Skin of body (tissue), 2 donors: ENCODE results near the gene VPS33A. TPM values are rescaled to one million over a fixed set of nuclear protein-coding genes. Genes with fewer than 3 reads are reported as not detected.
"Not testable (repeated sequence)": the region's sequence is repeated elsewhere in the genome, so short reads cannot be mapped to it uniquely, and the experiment has no call there.

Experiments
- DNase-seq: peaks from one replicate; lab custom pipeline; 2025; lab: John Stamatoyannopoulos, UW
- total RNA-seq: library from RNA; depleted of rRNA; stranded (reverse); fragments of >200 nt; gene quantifications from one replicate; pipeline ENCODE4 v1.2.3, GENCODE V29; 2014

The VPS33A gene
- total RNA-seq, 1 donor from 2014 or later = 12.0 TPM

DNA sequence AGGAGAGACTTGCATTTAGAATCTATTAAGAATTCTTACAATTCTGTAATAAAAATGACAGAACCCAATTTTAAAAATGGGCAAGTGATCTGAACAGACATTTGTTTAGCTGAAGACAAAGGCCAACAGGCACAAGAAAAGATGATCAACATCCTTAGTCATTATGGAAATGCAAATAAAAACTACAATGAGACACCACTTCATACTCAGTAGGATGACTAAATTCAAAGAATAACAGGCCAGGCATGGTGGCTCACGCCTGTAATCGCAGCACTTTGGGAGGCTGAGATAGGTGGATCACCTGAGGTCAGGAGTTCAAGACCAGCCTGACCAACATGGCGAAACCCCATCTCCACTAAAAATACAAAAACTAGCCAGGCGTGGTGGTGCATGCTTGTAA is 7.8 kb downstream of the VPS33A start:
- not testable (repeated sequence) for DNase-seq

DNA sequence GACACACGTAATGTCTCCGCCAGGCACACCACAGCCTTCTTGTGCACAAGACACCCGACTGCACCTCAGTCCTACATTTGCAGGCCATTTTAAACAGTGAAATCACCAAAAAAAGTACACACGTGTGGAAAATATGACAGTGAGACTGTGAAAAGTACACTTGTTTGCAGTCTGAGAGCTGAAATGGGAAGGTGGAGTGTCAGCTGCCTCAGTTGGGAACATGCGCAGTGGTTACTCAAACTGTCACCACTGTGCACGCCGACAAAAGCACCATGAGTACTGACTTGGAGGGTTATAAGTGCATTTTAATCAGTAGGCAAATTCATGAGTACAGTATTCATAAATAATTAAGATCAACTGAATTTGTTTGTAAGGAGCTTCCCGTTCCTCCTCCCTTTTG is 15.8 kb downstream of the VPS33A start:
- no peak for DNase-seq

DNA sequence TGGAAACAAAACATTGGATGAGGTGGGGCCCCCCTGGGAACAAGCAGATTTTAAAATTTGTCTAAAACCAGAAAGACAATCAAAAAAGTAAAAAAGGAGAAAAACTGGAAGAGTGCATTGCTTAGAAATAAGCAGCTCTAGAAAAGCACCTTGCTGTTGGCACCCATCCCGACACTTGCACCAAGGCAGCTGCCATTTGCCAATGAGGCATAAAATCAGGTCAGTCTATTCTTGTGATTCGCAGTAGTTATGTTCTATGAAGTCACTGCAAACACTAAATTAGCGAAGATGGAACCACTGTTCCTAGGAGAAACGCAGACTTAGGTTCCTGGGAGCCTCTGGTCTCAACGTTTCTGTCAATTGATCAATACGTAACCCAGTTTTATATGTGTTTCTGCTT is 16.2 kb downstream of the VPS33A start:
- no peak for DNase-seq

DNA sequence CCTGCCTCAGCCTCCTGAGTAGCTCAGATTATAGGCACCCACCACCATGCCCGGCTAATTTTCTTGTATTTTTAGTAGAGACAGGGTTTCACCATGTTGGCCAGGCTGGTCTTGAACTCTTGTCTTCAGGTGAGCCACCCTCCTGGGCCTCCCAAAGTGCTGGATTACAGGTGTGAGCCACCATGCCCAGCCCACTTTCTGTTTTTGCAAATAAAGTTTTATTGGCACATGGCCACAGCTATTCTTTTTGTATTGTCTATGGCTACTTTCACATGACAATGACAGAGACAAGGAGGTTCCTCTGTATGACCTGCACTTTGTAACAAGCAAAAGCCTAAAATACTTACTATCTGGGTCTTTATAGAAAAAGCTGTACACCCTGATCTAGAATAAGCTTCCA is 20.7 kb downstream of the VPS33A start:
- DNase-seq = no peak

DNA sequence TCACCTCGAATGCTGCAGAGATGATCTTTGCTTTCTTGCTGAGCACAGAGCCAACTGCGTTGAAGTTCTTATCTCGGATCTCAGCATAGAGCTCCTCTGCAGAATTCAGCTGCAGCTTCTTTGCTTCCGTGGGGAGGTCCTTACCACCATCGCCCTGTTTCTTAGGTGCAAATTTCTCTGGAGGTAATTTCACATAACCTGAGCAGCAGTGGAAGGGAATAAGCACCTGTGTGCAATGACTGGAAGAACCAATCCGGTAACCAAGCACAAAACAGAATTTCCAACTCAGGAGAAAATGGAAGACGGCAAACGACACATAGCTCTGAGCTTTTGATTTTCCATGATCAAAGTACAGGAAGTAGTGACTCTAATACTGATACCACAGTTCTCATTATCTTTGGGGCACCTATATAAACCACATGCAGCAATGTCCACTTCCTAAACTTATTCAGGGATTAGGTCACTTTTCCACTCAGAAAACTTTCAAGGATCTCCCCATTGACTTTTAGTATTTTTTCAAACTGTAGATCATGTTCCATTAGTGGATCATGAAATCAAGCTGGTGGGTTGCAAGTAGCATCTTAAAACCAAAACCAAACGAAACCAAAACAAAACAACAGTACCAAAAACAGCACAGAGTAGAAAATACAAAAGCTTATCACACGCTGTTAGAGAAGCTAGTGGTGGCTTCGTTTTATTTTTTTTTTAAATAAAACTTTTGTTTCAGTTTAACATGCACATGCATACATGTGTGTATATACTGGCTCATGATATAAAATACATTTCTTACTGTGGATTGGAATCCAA is 21.5 kb downstream of the VPS33A start:
- no peak for DNase-seq

DNA sequence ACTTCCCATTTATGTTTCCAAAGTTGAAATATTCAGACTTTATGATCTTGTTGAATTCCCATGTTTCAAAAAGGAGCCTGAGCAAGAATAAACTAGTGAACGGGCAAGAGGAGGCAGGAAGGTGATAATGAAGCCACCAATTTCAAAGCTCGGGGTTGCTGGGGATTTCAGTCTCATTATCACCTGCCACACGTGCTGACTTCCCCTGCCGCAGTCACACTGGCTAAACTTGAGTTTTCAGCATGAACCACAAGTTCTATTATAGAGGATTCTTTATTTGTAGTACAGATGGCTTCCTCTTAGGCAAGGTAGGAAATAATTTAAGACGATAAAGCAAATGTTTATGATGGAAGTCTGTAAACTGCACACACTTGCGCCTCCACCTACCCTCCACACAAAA is 22.3 kb downstream of the VPS33A start:
- no peak for DNase-seq

DNA sequence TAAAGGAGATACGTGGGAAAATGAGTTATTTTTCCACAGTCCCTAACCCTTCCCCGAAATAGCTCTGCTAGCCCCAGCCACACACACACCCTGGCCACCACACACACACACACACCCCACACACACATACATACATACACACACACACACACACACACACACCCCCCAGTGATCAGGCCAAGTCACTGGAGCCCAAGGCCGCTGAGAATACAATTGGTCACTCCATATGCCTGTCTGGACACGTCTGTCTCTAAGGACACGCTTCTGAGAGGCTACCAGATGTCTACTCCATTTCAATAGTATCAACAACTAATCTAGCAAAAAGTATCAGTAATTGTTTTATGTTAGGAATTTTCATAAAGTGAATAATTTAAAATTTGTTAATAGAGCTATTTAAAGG is 27.4 kb downstream of the VPS33A start:
- DNase-seq = no peak

DNA sequence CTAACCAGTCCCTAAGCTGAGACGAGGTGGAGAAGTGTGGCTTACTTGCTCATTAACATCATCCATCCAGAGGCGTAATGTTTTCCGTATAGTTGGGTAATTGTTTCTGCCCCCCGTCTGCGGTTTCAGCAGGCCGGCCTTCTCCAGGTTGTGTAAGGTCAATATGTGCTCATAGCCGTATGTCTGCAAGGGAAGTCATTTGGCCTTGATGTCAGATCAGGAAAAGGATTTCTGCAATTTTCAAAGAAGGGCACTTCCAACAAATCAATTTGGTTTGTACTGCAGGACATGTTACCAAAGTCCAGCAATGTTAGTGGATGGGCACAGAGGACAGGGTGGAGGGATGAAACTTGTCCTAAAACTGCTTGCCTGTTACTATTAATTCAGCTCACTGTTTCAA is 30.6 kb downstream of the VPS33A start:
- DNase-seq = no peak

DNA sequence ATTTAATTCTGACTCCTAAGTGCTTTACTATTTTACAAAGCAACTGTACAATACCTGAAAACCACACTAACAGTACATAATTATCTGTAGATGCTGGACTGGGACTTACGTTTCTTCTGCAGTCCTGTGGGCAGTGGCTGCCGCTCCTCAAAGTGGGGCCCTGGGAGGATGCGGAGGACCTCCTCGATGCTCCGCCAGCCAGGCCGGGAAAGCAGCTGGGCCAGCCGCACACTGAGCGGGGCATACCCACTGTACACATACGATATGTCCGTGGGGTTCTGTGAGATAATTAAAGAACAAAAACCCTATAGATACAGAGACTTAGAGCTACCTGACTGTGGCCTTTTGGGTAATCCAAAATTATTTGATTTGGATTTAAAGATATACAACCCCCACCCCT is 33.6 kb downstream of the VPS33A start:
- no peak for DNase-seq

DNA sequence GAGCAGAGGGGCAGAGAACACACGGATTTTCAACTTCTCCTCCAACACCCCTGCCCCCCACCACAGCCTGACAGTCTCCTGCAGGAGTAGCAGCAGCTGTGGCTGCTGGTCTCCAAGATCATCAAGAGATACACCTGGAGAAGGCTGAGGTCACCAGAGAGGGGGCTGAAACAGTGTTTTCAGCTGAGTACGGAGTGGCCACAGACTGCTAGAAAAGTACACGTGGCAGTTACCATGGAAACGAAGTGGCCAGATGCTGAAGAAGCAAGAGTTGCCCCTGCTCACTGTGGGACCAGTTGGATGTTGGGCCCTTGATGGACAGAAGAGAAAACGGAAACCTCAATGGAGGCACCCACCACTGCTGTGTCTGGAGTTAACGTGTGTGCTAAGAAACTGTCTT is 35.5 kb downstream of the VPS33A start:
- no peak for DNase-seq

DNA sequence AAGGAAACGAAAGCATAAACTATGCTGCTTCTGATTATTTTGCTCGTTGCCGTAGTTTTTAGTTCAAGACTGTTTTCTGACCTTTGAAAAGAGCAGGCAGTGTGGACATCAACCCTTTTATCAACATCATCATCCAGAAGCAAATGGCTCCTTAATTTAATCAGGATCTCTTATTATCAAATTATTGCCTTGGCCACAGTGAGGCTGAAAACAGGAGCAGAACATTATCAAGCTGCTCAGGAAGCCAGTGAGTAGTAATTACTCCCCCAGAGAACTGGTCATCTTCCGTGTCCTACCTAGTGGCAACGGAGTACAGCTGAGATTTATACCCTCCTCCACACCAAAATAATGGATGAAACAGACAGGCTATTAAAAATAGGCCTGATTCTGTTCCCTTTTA is 38.2 kb downstream of the VPS33A start:
- DNase-seq = no peak

DNA sequence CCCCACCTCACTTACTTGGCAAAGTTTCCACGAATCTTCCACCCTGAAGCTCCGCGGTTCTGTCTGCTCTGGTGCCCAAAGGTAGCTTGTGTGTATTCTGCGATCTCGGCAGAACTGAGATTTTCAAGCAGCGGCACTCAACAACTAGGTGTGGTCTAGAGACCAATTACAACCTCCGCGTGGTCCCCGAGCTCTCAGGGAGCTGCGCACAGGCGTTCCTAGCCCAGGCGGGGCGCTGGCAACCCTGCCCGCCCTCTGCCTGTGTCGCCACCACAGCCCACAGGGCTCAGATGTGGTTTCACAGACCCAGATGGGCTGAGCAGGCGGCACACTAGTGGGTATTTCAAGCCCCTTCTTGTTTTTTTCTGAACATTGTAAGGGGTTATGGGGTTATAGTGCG is 39.0 kb downstream of the VPS33A start:
- DNase-seq = no peak

DNA sequence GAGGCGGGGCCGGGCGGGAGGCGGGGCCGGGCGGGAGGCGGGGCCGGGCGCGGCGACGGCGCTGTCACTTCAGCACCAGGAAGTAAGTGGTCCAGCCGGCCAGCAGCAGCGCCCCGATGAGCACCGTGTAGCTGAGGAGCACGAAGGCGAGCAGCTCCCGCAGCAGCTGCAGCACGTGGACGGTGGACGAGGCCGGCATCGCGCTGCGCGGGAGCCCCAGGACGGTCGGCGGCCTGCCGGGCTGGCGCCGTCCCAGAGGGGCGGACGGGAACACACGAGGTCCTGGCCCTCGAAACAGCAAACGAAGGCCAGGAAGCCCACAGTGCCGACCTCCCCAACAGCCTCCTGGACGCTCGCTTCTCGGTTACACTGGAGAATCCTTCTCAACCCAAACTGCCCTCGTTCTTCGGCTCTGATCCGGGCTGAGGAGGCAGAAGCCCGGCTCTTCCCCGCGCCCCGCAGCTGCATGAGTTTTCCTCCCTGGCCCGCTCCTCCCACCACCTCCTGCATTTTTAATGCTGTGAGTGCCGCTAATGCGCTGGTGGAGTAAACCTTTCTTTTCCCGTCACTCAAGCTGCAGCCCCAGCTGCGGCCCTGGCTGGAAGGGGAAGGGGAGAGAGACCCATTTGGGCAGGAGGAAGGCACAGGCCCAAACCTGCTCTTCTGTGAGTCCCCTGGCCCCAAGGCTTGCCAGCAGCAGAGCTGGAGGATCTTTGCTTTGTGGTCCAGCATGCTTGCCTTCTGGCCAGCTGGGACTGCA is 39.7 kb downstream of the VPS33A start:
- DNase-seq = no peak

DNA sequence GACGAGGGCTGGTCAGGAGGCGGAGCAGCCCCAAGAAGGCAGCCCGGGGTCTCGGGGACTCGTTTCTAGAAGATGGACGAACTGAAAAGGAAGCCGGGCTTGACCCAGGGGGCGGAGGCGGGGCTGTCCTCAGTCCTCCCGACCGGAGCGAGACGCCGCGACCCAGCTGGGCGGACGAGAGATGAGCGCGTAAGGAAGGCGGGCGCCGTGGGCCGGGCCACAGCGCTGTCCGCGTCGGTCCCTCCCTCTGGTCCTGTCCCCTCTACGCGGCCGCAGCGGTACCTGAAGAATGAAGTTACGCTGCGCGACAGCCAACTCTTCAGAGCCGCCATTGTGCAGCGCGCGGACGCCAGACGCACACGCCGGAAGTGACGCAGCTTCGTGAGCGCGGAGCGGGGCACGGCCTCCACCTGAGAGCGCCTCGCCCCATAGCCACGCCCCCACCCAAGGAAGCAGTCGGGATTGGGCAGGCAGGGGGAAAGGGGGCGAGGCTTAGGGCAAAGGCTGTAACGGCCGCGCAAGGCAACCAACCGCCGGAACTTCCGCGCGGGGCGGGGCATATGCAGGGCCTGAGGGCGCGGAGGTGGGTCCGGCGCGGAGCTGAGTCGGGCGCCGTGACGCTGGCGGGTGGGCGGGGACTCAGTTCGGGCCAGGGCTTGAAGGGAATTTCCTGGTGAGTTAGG is 40.5 kb downstream of the VPS33A start, which contains the start of gene DIABLO:
TSS of gene DIABLO (minus strand) at position 370 of the 683 bp plus-strand sequence. CDS start at position 332, 38 bp downstream.
- DNase-seq = peak; percentile 99

DNA sequence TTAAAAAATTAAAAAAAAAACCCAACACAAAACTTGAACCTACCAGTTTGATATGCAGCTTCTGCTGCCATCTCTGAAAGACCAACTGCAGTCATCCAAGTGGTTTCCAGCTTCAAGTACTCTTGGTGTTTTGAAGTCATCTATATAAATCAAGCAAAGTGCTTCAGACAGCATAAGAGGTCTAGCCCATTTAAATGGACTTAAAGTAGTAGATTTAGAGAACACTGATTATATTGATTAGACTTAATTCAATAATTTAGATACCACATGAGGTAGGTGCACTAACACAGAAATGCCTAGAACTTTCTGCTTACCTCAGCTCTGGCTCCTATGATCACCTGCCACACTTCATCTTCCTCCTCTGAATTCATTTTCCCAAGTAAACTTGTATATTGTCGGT is 49.8 kb downstream of the VPS33A start:
- DNase-seq = no peak

DNA sequence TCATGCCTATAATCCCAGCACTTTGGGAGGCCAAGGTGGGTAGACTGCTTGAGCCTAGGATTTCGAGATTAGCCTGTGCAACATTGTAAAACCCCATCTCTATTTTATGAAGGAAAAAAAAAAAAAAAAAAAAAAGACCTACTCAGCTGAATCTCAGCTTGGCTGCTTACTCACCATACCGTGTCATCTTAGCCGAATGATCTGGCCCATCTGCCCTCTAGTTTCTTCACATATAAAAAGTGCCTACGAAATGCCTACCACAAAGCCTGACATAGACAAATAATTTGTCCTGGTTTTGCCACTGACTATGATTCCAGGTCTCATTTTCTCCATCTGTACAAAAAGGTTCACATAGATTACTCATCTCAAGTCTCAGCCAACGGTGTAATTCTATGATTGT is 50.5 kb downstream of the VPS33A start:
- no peak for DNase-seq

DNA sequence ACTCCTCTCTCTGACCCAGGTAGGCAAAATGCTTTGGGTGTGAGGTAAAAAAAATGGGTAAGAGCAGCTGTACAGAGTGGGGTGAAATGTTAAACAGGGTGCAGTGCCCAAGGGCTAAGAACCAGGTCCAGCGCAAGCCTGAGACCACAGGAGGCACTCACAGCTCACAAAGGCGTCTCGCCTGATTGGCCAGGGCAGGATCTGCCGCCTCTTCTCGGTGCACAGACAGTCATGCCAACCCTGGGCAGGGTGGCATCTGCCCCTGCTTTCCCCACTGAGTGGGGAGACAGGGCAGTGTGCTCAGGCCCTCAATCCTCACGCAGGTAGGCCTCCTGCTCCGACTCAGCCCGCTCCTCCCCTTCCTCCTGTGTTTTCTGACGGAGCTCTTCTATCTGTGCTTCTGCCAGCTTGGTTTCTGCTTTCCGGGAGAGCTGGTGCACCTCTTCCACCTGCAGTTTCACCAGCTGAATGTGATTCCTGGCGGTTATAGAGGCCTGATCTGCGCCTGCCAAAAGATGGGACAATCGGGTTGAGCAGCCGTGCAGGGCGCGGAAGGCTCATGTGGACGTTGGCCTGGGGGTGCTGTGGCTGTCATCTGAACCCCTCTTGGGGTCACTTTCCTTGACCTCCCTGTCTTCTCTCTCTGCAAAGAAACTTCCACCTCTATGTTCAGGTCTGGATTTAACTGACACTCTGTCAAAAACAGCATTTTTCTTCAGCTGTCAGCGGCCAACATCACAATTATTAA is 58.0 kb downstream of the VPS33A start:
- no peak for DNase-seq

DNA sequence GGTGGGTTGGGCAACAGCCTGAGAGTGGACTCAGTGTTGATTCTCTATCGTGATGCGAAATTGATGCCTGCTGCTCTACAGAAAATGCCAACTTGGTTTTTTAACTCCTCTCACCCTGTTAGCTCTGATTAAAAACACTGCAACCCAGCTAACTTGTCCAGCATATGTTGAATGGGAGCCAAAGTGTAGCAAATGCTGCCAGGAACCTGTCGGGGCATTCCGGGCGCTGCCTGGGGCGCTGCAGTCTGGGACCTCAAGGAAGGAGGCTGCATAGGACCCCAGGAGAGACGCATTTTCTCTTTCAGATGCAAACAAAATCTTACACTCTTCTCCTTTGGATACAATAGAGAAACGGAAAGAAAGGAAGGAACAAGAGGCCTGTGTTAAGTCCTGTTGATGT is 58.9 kb downstream of the VPS33A start:
- no peak for DNase-seq

DNA sequence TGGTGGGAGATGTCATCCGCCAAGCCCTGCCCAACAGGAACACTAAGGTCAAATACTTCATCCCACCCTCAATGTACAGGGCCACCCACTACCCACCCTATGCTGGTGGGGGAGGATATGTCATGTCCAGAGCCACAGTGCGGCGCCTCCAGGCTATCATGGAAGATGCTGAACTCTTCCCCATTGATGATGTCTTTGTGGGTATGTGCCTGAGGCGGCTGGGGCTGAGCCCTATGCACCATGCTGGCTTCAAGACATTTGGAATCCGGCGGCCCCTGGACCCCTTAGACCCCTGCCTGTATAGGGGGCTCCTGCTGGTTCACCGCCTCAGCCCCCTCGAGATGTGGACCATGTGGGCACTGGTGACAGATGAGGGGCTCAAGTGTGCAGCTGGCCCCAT is 59.3 kb downstream of the VPS33A start:
- no peak for DNase-seq

DNA sequence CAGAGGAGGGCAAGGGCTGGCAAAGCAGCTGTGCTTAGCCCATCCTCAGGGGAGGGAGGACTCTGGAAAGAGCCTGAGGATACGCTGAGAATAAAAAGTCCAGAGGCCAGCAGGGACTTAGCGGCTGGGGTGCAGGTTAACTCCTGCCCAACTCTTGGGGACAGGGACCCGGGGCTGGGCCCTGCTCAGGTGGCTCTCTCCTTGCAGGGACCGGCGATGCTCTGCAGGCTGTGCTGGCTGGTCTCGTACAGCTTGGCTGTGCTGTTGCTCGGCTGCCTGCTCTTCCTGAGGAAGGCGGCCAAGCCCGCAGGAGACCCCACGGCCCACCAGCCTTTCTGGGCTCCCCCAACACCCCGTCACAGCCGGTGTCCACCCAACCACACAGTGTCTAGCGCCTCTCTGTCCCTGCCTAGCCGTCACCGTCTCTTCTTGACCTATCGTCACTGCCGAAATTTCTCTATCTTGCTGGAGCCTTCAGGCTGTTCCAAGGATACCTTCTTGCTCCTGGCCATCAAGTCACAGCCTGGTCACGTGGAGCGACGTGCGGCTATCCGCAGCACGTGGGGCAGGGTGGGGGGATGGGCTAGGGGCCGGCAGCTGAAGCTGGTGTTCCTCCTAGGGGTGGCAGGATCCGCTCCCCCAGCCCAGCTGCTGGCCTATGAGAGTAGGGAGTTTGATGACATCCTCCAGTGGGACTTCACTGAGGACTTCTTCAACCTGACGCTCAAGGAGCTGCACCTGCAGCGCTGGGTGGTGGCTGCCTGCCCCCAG is 60.0 kb downstream of the VPS33A start:
- no peak for DNase-seq
